Measurements from ENCODE around the gene LRRC7. TPM values are rescaled to one million over a fixed set of nuclear protein-coding genes. Genes with fewer than 3 reads are reported as not detected.

The LRRC7 gene
- total RNA-seq, 1 donor from 2014 or later, result 0.94 TPM

- no peak for TF ChIP-seq CTCF (IDR thresholded peaks at IDR 0.05)
- H3K36me3 Mint-ChIP-seq (ENCODE audit: unreplicated experiment), result no peaks in the 10 kb centered on the region
- no peaks in the 10 kb centered on the region for H3K4me1 Mint-ChIP-seq (ENCODE audit: unreplicated experiment)
- DNase-seq (ENCODE audit: extremely low spot score, unreplicated experiment), result no peak
- H3K9me3 Mint-ChIP-seq (ENCODE audit: unreplicated experiment), result no peaks in the 10 kb centered on the region
- no peaks in the 10 kb centered on the region for H3K27me3 Mint-ChIP-seq (ENCODE audit: unreplicated experiment)
- no peak overlapping the region for H3K27ac Mint-ChIP-seq (ENCODE audit: unreplicated experiment)
- H3K4me3 Mint-ChIP-seq (ENCODE audit: unreplicated experiment), result no peak overlapping the region
These were observed 440.9 kb downstream of the LRRC7 start for GRCh38 chr1:70008660-70009059.

- peaks cover 10% of the 10 kb centered on the region for H3K4me1 Mint-ChIP-seq (ENCODE audit: unreplicated experiment)
- no peak overlapping the region for H3K4me3 Mint-ChIP-seq (ENCODE audit: unreplicated experiment)
- H3K9me3 Mint-ChIP-seq (ENCODE audit: unreplicated experiment), result no peaks in the 10 kb centered on the region
- no peaks in the 10 kb centered on the region for H3K27me3 Mint-ChIP-seq (ENCODE audit: unreplicated experiment)
- no peaks in the 10 kb centered on the region for H3K36me3 Mint-ChIP-seq (ENCODE audit: unreplicated experiment)
- H3K27ac Mint-ChIP-seq (ENCODE audit: unreplicated experiment), result no peak overlapping the region
- no peak for DNase-seq (ENCODE audit: extremely low spot score, unreplicated experiment)
- no peak for TF ChIP-seq CTCF (IDR thresholded peaks at IDR 0.05)
These were observed 450.0 kb downstream of the LRRC7 start for GRCh38 chr1:70017770-70018169.

- Mint-ChIP-seq H3K4me1 (ENCODE audit: unreplicated experiment) (peaks cover 10% of the 10 kb centered on the region), H3K36me3 (ENCODE audit: unreplicated experiment) (no peaks in the 10 kb centered on the region), H3K4me3 (ENCODE audit: unreplicated experiment) (no peak overlapping the region), H3K9me3 (ENCODE audit: unreplicated experiment) (no peaks in the 10 kb centered on the region), H3K27ac (ENCODE audit: unreplicated experiment) (no peak overlapping the region), H3K27me3 (ENCODE audit: unreplicated experiment) (no peaks in the 10 kb centered on the region)
- no peak for DNase-seq (ENCODE audit: extremely low spot score, unreplicated experiment)
- TF ChIP-seq CTCF (IDR thresholded peaks at IDR 0.05), result no peak
These were observed 456.6 kb downstream of the LRRC7 start for GRCh38 chr1:70024272-70024671.

GRCh38 chr1:70025052-70025451 is 457.3 kb downstream of the LRRC7 start:
- Mint-ChIP-seq H3K27me3 (ENCODE audit: unreplicated experiment) (no peaks in the 10 kb centered on the region), H3K9me3 (ENCODE audit: unreplicated experiment) (no peaks in the 10 kb centered on the region), H3K4me3 (ENCODE audit: unreplicated experiment) (no peak overlapping the region), H3K36me3 (ENCODE audit: unreplicated experiment) (no peaks in the 10 kb centered on the region), H3K27ac (ENCODE audit: unreplicated experiment) (no peak overlapping the region), H3K4me1 (ENCODE audit: unreplicated experiment) (peaks cover 13% of the 10 kb centered on the region)
- no peak for TF ChIP-seq CTCF (IDR thresholded peaks at IDR 0.05)
- DNase-seq (ENCODE audit: extremely low spot score, unreplicated experiment), result no peak

GRCh38 chr1:70025846-70026245 is 458.1 kb downstream of the LRRC7 start:
- no peaks in the 10 kb centered on the region for H3K36me3 Mint-ChIP-seq (ENCODE audit: unreplicated experiment)
- H3K27ac Mint-ChIP-seq (ENCODE audit: unreplicated experiment), result no peak overlapping the region
- no peak for TF ChIP-seq CTCF (IDR thresholded peaks at IDR 0.05)
- H3K4me1 Mint-ChIP-seq (ENCODE audit: unreplicated experiment), result peaks cover 14% of the 10 kb centered on the region
- no peaks in the 10 kb centered on the region for H3K9me3 Mint-ChIP-seq (ENCODE audit: unreplicated experiment)
- no peaks in the 10 kb centered on the region for H3K27me3 Mint-ChIP-seq (ENCODE audit: unreplicated experiment)
- no peak for DNase-seq (ENCODE audit: extremely low spot score, unreplicated experiment)
- H3K4me3 Mint-ChIP-seq (ENCODE audit: unreplicated experiment), result no peak overlapping the region
